MM.1S (cell line): ENCODE measurements around the gene EIF3L.

ENCODE experiments used
- DNase-seq: peaks from one replicate; pipeline ENCODE4 v3.0.0-alpha.2; 2015
- H2AFZ ChIP-seq: fragments of 300-600 bp; sonication (generic); 2 replicates; pipeline ENCODE4 v1.6.0; 2016; ENCODE audit warnings: antibody characterized with exemption, low read length
- H3F3A ChIP-seq: fragments of 300-600 bp; sonication (generic); 2 replicates; pipeline ENCODE4 v1.6.1; 2016; ENCODE audit warnings: mild to moderate bottlenecking, antibody characterized with exemption, low read length, moderate library complexity, mixed read lengths; ENCODE audit not compliant: insufficient read depth
- H3K27ac ChIP-seq: fragments of 300-600 bp; sonication (generic); 2 replicates; pipeline ENCODE4 v1.5.1; 2016; ENCODE audit warnings: mild to moderate bottlenecking, low read length
- H3K27me3 ChIP-seq: fragments of 300-600 bp; sonication (generic); replicated peaks from 2 replicates; pipeline ENCODE4 v1.6.0; 2016; ENCODE audit warnings: low read length; ENCODE audit not compliant: insufficient read depth
- H3K36me3 ChIP-seq: fragments of 300-600 bp; sonication (generic); replicated peaks from 2 replicates; pipeline ENCODE4 v1.6.1; 2016; ENCODE audit warnings: mild to moderate bottlenecking, low read length, mixed read lengths; ENCODE audit not compliant: insufficient read depth
- H3K4me1 ChIP-seq: fragments of 300-600 bp; sonication (generic); 2 replicates; pipeline ENCODE4 v1.6.1; 2016; ENCODE audit warnings: low read length, mixed read lengths
- H3K4me2 ChIP-seq: fragments of 300-600 bp; sonication (generic); 2 replicates; pipeline ENCODE4 v1.6.0; 2016; ENCODE audit warnings: low read depth, low read length
- H3K4me3 ChIP-seq: fragments of 300-600 bp; sonication (generic); 2 replicates; pipeline ENCODE4 v1.5.1; 2016; ENCODE audit warnings: low read length, mixed read lengths
- H3K79me2 ChIP-seq: fragments of 300-600 bp; sonication (generic); 2 replicates; pipeline ENCODE4 v1.6.1; 2016; ENCODE audit warnings: mixed run types, low read length, mixed read lengths
- H3K9ac ChIP-seq: fragments of 300-600 bp; sonication (generic); 2 replicates; pipeline ENCODE4 v1.6.1; 2016; ENCODE audit warnings: low read length, mixed read lengths
- H3K9me2 ChIP-seq: fragments of 300-600 bp; sonication (generic); replicated peaks from 2 replicates; pipeline ENCODE4 v1.6.1; 2016; ENCODE audit warnings: mild to moderate bottlenecking, low read length, mixed read lengths; ENCODE audit not compliant: insufficient read depth
- H3K9me3 ChIP-seq: fragments of 300-600 bp; sonication (generic); replicated peaks from 2 replicates; pipeline ENCODE4 v1.6.1; 2016; ENCODE audit warnings: mild to moderate bottlenecking, low read length, mixed read lengths; ENCODE audit not compliant: insufficient read depth
- H4K20me1 ChIP-seq: fragments of 300-600 bp; sonication (generic); 2 replicates; pipeline ENCODE4 v1.6.1; 2016; ENCODE audit warnings: mild to moderate bottlenecking, low read length, moderate library complexity, mixed read lengths; ENCODE audit not compliant: insufficient read depth
- EZH2 ChIP-seq: fragments of 300-600 bp; sonication (generic); optimal IDR thresholded peaks from 2 replicates; pipeline ENCODE3; 2017; ENCODE audit warnings: low read depth, mild to moderate bottlenecking, antibody characterized with exemption, low read length, mixed read lengths
- EZH2phosphoT487 ChIP-seq: fragments of 300-600 bp; sonication (generic); IDR thresholded peaks from 2 replicates; pipeline ENCODE4 v1.6.1; 2018; ENCODE audit warnings: antibody characterized with exemption, low read length
- TF ChIP-seq, protein P1 (sequence below): fragments of 300-600 bp; sonication (generic); IDR thresholded peaks from 2 replicates; pipeline ENCODE4 v1.5.1; 2016; ENCODE audit warnings: antibody characterized with exemption, low read length, mixed read lengths

Gene EIF3L

DNA sequence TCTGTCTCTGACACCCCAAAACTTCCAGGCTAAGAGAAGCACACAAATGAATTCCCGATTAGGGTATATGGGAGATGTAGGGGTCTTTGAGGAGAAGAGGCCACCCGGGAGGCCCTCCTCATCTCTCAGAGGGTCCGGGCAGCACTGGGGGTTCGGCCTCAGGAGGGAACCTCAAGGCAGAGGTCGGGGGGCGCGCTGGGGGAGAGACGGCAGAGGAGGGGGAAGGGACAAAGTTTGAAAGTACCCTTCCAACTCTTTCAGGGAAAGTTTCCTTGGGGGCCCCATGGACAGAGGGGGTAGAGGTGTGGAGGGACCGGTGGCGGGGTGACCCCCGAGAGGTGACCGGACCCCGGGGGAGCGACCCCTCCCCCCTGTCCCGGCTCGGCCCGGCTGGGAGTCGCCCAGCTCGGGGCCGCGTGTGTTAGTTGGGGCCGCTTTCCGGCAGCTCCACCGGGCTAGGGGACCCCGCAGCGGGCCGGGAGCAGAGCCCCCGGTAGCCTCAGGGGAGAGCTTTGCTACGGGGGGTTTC, 44.8 kb upstream of the EIF3L start:
- H3K9me2 ChIP-seq: no peaks in the 10 kb centered on the region
- no peak overlapping the region for H3K9ac ChIP-seq
- H3K4me1 ChIP-seq: no peaks in the 10 kb centered on the region
- no peaks in the 10 kb centered on the region for H3K36me3 ChIP-seq
- no peak for DNase-seq
- TF ChIP-seq, protein P1, sequence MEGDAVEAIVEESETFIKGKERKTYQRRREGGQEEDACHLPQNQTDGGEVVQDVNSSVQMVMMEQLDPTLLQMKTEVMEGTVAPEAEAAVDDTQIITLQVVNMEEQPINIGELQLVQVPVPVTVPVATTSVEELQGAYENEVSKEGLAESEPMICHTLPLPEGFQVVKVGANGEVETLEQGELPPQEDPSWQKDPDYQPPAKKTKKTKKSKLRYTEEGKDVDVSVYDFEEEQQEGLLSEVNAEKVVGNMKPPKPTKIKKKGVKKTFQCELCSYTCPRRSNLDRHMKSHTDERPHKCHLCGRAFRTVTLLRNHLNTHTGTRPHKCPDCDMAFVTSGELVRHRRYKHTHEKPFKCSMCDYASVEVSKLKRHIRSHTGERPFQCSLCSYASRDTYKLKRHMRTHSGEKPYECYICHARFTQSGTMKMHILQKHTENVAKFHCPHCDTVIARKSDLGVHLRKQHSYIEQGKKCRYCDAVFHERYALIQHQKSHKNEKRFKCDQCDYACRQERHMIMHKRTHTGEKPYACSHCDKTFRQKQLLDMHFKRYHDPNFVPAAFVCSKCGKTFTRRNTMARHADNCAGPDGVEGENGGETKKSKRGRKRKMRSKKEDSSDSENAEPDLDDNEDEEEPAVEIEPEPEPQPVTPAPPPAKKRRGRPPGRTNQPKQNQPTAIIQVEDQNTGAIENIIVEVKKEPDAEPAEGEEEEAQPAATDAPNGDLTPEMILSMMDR: no peak
- no peak for TF ChIP-seq EZH2
- TF ChIP-seq EZH2phosphoT487: no peak
- no peak overlapping the region for H3K4me2 ChIP-seq
- no peaks in the 10 kb centered on the region for H3K9me3 ChIP-seq
- no peak overlapping the region for H2AFZ ChIP-seq
- no peak overlapping the region for H3K4me3 ChIP-seq
- H4K20me1 ChIP-seq: no peaks in the 10 kb centered on the region
- no peak overlapping the region for H3K27ac ChIP-seq
- peaks cover 68% of the 10 kb centered on the region for H3K27me3 ChIP-seq
- H3K79me2 ChIP-seq: no peaks in the 10 kb centered on the region
- 0 out of 2 replicates have a peak, but pooled peaks cover 5% of the 10 kb centered on the region for H3F3A ChIP-seq

DNA sequence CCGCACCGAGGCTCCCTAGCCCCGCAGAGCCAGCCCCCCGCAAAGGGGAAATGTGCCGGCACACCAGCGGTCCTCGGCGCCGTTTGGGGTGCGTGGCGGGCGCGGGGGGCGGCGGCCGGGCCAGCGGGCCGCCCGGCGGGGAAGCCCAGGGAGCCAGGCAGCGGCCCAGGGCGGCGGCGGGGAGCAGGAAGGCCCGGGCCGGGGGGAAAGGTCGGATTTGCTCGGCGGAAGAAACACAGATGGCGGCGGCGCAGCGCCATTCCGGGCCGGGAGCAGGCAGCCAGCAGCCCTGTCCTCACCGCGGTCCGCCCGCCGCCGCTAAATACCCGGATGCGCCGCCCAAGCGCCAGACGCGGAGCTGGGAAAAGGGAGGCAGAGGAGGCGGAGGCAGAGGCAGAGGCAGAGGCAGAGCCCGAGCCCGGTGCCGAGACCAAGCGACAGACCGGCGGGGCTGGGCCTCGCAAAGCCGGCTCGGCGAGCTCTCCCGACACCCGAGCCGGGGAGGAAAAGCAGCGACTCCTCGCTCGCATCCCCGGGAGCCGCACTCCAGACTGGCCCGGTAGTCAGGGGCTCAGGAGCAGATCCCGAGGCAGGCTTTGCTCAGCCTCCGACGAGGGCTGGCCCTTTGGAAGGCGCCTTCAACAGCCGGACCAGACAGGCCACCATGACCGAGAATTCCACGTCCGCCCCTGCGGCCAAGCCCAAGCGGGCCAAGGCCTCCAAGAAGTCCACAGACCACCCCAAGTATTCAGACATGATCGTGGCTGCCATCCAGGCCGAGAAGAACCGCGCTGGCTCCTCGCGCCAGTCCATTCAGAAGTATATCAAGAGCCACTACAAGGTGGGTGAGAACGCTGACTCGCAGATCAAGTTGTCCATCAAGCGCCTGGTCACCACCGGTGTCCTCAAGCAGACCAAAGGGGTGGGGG, 44.1 kb upstream of the EIF3L start:
- H3K4me3 ChIP-seq: no peak overlapping the region
- H3F3A ChIP-seq: 0 out of 2 replicates have a peak, but pooled peaks cover 5% of the 10 kb centered on the region
- no peak for DNase-seq
- no peaks in the 10 kb centered on the region for H3K9me2 ChIP-seq
- no peak overlapping the region for H3K4me2 ChIP-seq
- H3K9ac ChIP-seq: no peak overlapping the region
- no peaks in the 10 kb centered on the region for H3K9me3 ChIP-seq
- no peaks in the 10 kb centered on the region for H3K4me1 ChIP-seq
- no peak overlapping the region for H2AFZ ChIP-seq
- H4K20me1 ChIP-seq: no peaks in the 10 kb centered on the region
- peaks cover 68% of the 10 kb centered on the region for H3K27me3 ChIP-seq
- H3K27ac ChIP-seq: no peak overlapping the region
- H3K36me3 ChIP-seq: no peaks in the 10 kb centered on the region
- TF ChIP-seq, protein P1: no peak
- no peak for TF ChIP-seq EZH2
- TF ChIP-seq EZH2phosphoT487: no peak
- H3K79me2 ChIP-seq: no peaks in the 10 kb centered on the region

DNA sequence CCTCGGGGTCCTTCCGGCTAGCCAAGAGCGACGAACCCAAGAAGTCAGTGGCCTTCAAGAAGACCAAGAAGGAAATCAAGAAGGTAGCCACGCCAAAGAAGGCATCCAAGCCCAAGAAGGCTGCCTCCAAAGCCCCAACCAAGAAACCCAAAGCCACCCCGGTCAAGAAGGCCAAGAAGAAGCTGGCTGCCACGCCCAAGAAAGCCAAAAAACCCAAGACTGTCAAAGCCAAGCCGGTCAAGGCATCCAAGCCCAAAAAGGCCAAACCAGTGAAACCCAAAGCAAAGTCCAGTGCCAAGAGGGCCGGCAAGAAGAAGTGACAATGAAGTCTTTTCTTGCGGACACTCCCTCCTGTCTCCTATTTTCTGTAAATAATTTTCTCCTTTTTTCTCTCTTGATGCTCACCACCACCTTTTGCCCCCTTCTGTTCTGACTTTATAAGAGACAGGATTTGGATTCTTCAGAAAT, 43.4 kb upstream of the EIF3L start:
- Histone ChIP-seq H3K9me2 (no peaks in the 10 kb centered on the region), H3K9me3 (no peaks in the 10 kb centered on the region), H3K79me2 (no peaks in the 10 kb centered on the region), H3K4me2 (no peak overlapping the region), H3K27ac (no peak overlapping the region), H2AFZ (no peak overlapping the region), H3K9ac (no peak overlapping the region), H3F3A (0 out of 2 replicates have a peak, but pooled peaks cover 5% of the 10 kb centered on the region), H4K20me1 (no peaks in the 10 kb centered on the region), H3K36me3 (no peaks in the 10 kb centered on the region), H3K27me3 (peaks cover 68% of the 10 kb centered on the region), H3K4me3 (no peak overlapping the region), H3K4me1 (no peaks in the 10 kb centered on the region)
- no peak for DNase-seq
- TF ChIP-seq, protein P1: no peak
- TF ChIP-seq EZH2phosphoT487 (no peak), EZH2 (no peak)
